Measurements from ENCODE around the gene ZNF407.
A peak's percentile ranks its signal among the peaks of the same experiment; 100 is the strongest.

The ZNF407 gene

GRCh38 chr18:74836296-74837139, 238.8 kb downstream of the ZNF407 start (continued):
- TF ChIP-seq PRDM2 (tag by site-specific recombination; IDR thresholded peaks at IDR 0.05; ENCODE audit: borderline replicate concordance): no peak
- TF ChIP-seq ZNF266 (tag by site-specific recombination; IDR thresholded peaks at IDR 0.05; ENCODE audit: low read depth): no peak
- TF ChIP-seq ZBTB1 (tag by site-specific recombination; IDR thresholded peaks at IDR 0.05): no peak
- TF ChIP-seq SP3 (tag by site-specific recombination; IDR thresholded peaks at IDR 0.05): no peak
- no peak for TF ChIP-seq ZNF544 (tag by site-specific recombination; IDR thresholded peaks at IDR 0.05)
- no peak for TF ChIP-seq ZNF843 (tag by site-specific recombination; IDR thresholded peaks at IDR 0.05)
- no peak for TF ChIP-seq PRDM6 (tag by site-specific recombination; IDR thresholded peaks at IDR 0.05)
- TF ChIP-seq ZEB2 (tag by site-specific recombination; IDR thresholded peaks at IDR 0.05): no peak
- TF ChIP-seq ZNF324 (tag by site-specific recombination; IDR thresholded peaks at IDR 0.05): no peak
- no peak for TF ChIP-seq ZSCAN5A (tag by site-specific recombination; IDR thresholded peaks at IDR 0.05)
- TF ChIP-seq ZBTB17 (tag by site-specific recombination; IDR thresholded peaks at IDR 0.05): peak; percentile 32; the same call in 1 of the 2 replicates
- TF ChIP-seq ZNF366 (tag by site-specific recombination; conservative IDR thresholded peaks at IDR 0.05): peak; percentile 46; the same call in 1 of the 2 replicates
- no peak for TF ChIP-seq ZNF394 (tag by site-specific recombination; IDR thresholded peaks at IDR 0.05; ENCODE audit: borderline replicate concordance)
- TF ChIP-seq ZNF555 (tag by site-specific recombination; conservative IDR thresholded peaks at IDR 0.05): no peak
- TF ChIP-seq ZFP69B (tag by site-specific recombination; IDR thresholded peaks at IDR 0.05): no peak
- 0 out of 2 replicates have a peak, but pooled peaks have one; percentile 7 for TF ChIP-seq IKZF3 (tag by site-specific recombination; IDR thresholded peaks at IDR 0.05)
- TF ChIP-seq ZFP37 (tag by site-specific recombination; IDR thresholded peaks at IDR 0.05): peak; percentile 71
- no peak for TF ChIP-seq ZNF621 (tag by site-specific recombination; IDR thresholded peaks at IDR 0.05)
- TF ChIP-seq ZNF610 (tag by site-specific recombination; IDR thresholded peaks at IDR 0.05; ENCODE audit: borderline replicate concordance): no peak
- TF ChIP-seq ATF2 (tag by site-specific recombination; IDR thresholded peaks at IDR 0.05; ENCODE audit: low read depth): no peak
- TF ChIP-seq ZNF513 (tag by site-specific recombination; IDR thresholded peaks at IDR 0.05): no peak
- no peak for TF ChIP-seq ZNF19 (tag by site-specific recombination; IDR thresholded peaks at IDR 0.05; ENCODE audit: low read depth)
- no peak for TF ChIP-seq ZNF174 (tag by site-specific recombination; IDR thresholded peaks at IDR 0.05)
- TF ChIP-seq ZNF311 (tag by site-specific recombination; IDR thresholded peaks at IDR 0.05; ENCODE audit: borderline replicate concordance): no peak
- TF ChIP-seq ZNF596 (tag by site-specific recombination; IDR thresholded peaks at IDR 0.05): no peak
- TF ChIP-seq ZNF121 (tag by site-specific recombination; IDR thresholded peaks at IDR 0.05): no peak
- no peak for TF ChIP-seq ZNF76 (tag by site-specific recombination; IDR thresholded peaks at IDR 0.05; ENCODE audit: borderline replicate concordance, low read depth)

Measured in HEK293 (cell line).